ENCODE measurements around the gene YIPF1. TPM values are rescaled to one million over a fixed set of nuclear protein-coding genes. Genes with fewer than 3 reads are reported as not detected.
A peak's percentile ranks its signal among the peaks of the same experiment; 100 is the strongest.
"Not testable (repeated sequence)": the region's sequence is repeated elsewhere in the genome, so short reads cannot be mapped to it uniquely, and the experiment has no call there.

Gene YIPF1
- total RNA-seq, 1 experiment from 2014 or later = 24.9 TPM

- no peak for DNase-seq (ENCODE audit: low read depth)
Observed at GRCh38 chr1:53842347-53842746, 47.2 kb downstream of the YIPF1 start.

GRCh38 chr1:53838654-53838974, 51.0 kb downstream of the YIPF1 start:
- no peak for DNase-seq (ENCODE audit: low read depth)

DNA sequence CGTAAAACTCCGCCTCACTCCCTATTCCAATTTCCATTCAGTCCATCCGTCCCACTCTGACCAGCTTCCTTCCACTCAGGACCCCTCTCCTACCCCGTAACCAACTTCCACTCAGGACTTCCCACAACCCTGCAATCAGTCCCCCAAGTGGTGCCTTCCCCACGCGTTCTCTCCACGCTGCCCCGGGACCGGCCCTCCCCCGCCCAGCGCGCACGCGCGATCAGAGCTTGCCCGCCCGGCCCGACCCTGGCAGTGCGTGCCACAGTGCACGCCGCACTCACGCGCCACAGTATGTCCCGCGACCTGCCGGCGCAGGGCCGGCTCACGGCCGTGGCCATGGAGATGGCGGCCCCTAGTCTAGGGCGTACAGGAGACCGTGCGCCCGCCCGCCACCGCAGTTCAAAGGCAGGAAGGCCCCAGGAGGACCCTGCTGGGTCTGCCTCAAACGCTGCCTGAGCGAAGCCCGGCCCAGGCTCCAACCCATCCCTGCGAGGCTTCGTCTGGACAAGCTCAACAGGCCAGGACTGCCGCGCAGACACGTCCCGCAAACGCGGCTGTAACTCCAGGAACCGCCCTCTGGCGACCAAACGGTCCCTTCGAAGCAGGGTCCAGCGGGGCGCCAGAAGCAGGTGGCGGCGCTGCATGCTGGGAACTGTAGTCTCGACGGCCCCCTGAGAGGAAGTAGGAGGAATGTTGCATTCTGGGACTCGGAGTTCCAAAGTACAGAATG, 51.5 kb downstream of the YIPF1 start, which contains the start of gene NDC1:
Gene NDC1 (minus strand): TSS at position 373 of the 730 bp plus-strand sequence. CDS start 35 bp downstream, at position 338.
- peak; percentile 96 for DNase-seq (ENCODE audit: low read depth)

- no peak for DNase-seq (ENCODE audit: low read depth)
Observed at GRCh38 chr1:53837646-53837923, 52.0 kb downstream of the YIPF1 start.

GRCh38 chr1:53835491-53835890, 54.1 kb downstream of the YIPF1 start:
- no peak for DNase-seq (ENCODE audit: low read depth)

GRCh38 chr1:53834776-53835175, 54.8 kb downstream of the YIPF1 start:
- no peak for DNase-seq (ENCODE audit: low read depth)

DNA sequence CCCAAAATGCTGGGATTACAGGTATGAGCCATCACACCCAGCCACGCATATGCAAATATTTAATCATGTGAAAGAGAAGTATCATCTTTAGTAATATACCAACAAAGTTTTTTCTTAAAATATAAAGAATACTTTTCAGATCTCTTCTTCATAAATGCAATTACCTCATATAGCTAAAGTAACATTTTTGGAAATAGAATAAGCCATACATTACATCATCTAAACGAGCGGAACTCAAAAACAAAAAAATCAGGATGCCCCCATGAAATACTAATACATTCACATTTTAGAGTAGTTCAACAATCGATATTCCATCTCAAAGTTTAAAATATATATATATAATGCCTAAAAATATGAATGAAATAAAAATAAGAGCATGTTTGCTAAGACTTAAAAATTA, 56.2 kb downstream of the YIPF1 start:
- DNase-seq (ENCODE audit: low read depth) = no peak

GRCh38 chr1:53826367-53826766, 63.2 kb downstream of the YIPF1 start:
- DNase-seq (ENCODE audit: low read depth) = no peak

GRCh38 chr1:53825306-53825705, 64.3 kb downstream of the YIPF1 start:
- no peak for DNase-seq (ENCODE audit: low read depth)

DNA sequence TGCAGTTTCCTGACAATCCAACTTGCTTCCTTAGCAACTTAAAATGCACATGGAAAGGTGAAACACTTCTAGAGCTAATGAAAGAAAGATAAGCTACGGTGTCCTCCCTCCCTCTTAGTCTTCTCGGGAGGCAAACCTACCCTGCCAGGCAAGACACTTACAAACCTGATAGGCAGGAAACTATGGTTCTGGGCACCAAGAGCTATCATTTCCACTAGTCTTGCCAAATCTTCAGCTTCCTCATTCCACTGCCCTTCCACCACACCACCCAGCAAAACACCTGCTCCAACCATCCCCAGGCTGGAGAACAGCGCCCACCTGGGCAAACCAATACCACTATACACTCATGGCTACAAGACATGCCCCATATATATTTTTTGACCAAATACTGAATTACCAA, 66.7 kb downstream of the YIPF1 start:
- DNase-seq (ENCODE audit: low read depth) = no peak

DNA sequence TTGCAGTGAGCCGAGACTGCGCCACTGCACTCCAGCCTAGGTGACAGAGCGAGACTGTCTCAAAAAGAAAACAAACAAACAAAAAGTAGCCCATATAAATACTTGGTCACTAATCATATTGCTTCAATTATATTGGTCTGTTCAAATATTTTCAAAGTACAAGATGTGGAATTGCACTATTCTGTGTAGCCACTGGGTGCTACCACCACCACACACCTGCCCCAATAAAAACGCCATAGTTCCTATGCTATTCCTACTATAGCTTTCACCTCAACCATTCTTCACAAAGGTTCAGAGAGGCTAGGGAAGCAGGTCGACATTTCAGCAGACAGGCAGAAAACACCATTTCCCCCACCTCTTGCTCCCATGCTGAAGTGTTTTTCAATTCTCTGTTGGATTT, 68.2 kb downstream of the YIPF1 start:
- no peak for DNase-seq (ENCODE audit: low read depth)

- no peak for DNase-seq (ENCODE audit: low read depth)
Observed at GRCh38 chr1:53819387-53819786, 70.2 kb downstream of the YIPF1 start.

GRCh38 chr1:53816584-53816983, 73.0 kb downstream of the YIPF1 start:
- not testable (repeated sequence) for DNase-seq (ENCODE audit: low read depth)

GRCh38 chr1:53815484-53815883, 74.1 kb downstream of the YIPF1 start:
- not testable (repeated sequence) for DNase-seq (ENCODE audit: low read depth)

DNA sequence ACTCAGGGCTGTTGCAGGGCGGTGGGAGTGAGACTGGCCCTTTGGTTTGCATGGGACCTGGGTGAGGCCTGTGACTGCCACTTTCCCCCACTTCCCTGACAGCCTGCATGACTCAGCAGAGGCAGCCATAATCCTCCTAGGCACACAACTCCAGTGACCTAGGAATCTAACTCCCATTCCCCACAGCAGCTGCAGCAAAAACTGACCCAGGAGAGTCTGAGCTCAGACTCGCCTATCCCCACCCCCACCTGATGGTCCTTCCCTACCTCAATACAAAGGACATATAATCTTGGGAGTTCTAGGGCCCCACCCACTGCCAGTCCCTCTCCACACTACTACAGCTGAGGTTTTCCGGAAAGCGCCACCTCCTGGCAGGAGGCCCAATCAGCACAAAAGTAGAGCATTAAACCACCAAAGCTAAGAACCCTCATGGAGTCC, 78.2 kb downstream of the YIPF1 start:
- DNase-seq (ENCODE audit: low read depth) = peak; percentile 66

DNA sequence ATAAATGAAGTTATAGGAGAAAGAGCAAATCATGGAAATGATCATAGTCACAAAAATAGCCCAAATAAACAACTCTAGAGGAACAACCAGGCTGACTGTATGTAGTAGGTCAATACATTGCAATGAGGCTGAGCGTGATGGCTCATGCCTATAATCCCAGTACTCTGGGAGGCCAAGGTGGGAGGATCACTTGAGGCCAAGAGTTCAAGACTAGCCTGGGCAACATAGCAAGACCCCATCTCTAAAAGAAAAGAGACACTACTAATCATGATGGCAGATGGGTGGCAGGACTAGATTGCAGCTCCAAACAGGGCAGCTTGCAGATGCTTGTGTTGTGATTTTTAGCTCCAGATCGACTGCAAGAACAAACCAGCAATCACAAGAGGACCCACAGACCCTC, 79.1 kb downstream of the YIPF1 start:
- no peak for DNase-seq (ENCODE audit: low read depth)

DNA sequence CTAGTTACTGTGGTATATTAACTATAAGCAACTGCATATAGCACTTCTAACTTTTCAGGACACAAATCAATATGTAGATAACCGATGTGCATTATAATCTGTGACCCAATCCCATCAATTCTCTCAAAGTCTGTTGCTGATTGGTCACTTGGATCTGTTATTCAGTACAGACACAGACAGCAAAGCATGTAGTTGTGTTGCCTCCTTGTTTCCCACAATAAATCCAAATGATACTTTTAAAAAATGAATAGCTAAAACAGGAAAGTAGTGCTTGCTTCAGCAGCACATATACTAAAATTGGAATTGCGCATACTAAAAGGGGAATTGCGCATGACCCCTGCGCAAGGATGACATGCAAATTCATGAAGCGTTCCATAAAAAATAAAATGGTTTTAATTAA, 79.6 kb downstream of the YIPF1 start:
- no peak for DNase-seq (ENCODE audit: low read depth)

DNA sequence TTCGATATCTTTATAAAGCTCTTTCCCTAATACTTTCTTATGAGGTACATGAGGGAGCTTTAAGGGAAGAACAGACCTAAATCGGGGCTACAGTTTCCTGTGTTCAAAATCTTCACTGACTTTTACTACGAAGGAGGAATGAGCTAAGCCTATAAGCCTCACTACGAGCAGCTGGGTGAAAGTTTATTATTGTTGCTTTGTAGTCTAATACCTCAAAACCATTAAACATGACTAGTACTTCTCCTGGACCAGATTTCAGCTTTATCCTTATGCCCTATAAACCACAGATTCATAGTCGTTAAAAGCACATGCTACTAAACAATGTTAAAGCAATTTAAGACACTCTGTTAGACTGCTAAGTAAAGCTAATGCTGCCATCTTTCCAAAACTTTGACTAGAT, 81.7 kb downstream of the YIPF1 start:
- no peak for DNase-seq (ENCODE audit: low read depth)

DNA sequence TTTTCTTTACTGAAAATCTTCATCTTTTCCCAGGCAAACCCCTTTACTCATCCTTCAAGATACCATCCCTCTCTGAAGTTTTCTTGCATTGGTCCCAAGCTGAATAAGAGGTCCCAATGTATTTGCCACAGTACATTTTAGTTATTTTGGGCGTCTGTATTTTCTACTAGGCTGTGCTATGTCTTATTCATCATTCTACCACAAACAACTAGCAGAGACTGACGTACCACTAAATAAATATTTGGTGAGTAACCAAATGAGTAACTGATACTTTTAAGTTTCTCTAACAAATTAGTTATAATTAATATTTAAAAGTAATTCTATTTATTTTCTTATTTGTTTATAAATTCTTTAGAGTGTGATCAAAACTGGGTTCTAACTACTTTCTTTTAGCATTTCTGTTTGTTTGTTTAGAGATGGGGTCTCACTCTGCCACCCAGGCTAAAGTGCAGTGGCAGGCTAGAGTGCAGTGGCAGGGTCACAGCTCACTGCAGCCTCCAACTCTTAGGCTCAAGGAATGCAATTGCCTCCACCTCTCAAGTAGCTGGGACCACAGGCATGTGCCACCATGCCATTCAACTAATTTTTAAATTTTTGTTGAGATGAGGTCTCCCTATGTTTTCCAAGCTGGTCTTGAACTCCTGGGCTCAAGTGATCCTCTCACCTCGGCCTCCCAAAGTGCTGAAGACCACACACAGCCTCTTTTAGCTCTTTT, 84.6 kb downstream of the YIPF1 start:
- no peak for DNase-seq (ENCODE audit: low read depth)

- no peak for DNase-seq (ENCODE audit: low read depth)
Observed at GRCh38 chr1:53804181-53804580, 85.4 kb downstream of the YIPF1 start.

All from HT1080 (cell line).